ENCODE data around the gene ZFP57. TPM values are rescaled to one million over a fixed set of nuclear protein-coding genes. Genes with fewer than 3 reads are reported as not detected.

The ZFP57 gene
- total RNA-seq, 1 donor from 2014 or later = 0.50 TPM

GRCh38 chr6:29671026-29671425 lies 9.9 kb downstream of the ZFP57 start:
- Mint-ChIP-seq H3K4me1 (ENCODE audit: low read depth, unreplicated experiment) (peaks cover 10% of the 10 kb centered on the region), H3K27ac (ENCODE audit: unreplicated experiment) (no peak overlapping the region), H3K4me3 (ENCODE audit: unreplicated experiment) (no peak overlapping the region), H3K9me3 (ENCODE audit: unreplicated experiment) (peaks cover 4% of the 10 kb centered on the region), H3K36me3 (ENCODE audit: low read depth, unreplicated experiment) (no peaks in the 10 kb centered on the region), H3K27me3 (ENCODE audit: low read depth, unreplicated experiment) (peaks cover 5% of the 10 kb centered on the region)
- H3K27me3 ChIP-seq (ENCODE audit: insufficient read depth, low read length) = peaks cover 6% of the 10 kb centered on the region
- H3K4me3 ChIP-seq (ENCODE audit: insufficient read depth, low read depth, low read length) = no peak overlapping the region
- no peak for DNase-seq (ENCODE audit: low read depth)
- H3K9ac ChIP-seq (ENCODE audit: low read length) = no peak overlapping the region
- H2AFZ ChIP-seq (ENCODE audit: low read depth, low read length) = no peak overlapping the region
- no peak overlapping the region for H3K27ac ChIP-seq (ENCODE audit: low read depth, low read length)
- no peaks in the 10 kb centered on the region for H3K36me3 ChIP-seq (ENCODE audit: insufficient read depth, low read length)
- H3K79me2 ChIP-seq (ENCODE audit: insufficient read depth, low read length) = no peaks in the 10 kb centered on the region
- H3K4me1 ChIP-seq (ENCODE audit: insufficient read depth, low read length) = no peaks in the 10 kb centered on the region
- no peak for FAIRE-seq
- no peak for TF ChIP-seq EZH2 (IDR thresholded peaks at IDR 0.05; ENCODE audit: insufficient read depth, low read length)
- no peak for TF ChIP-seq CTCF (IDR thresholded peaks at IDR 0.05; ENCODE audit: insufficient read depth, low read depth, low read length)
- H3K4me2 ChIP-seq (ENCODE audit: low read length) = no peak overlapping the region
- no peaks in the 10 kb centered on the region for H4K20me1 ChIP-seq (ENCODE audit: insufficient read depth, low read length)
- H3K9me3 ChIP-seq (ENCODE audit: insufficient read depth, low read depth, low read length) = no peaks in the 10 kb centered on the region

GRCh38 chr6:29667158-29667557 lies 13.8 kb downstream of the ZFP57 start:
- peaks cover 4% of the 10 kb centered on the region for H3K9me3 Mint-ChIP-seq (ENCODE audit: unreplicated experiment)
- H3K4me1 Mint-ChIP-seq (ENCODE audit: low read depth, unreplicated experiment) = peaks cover 10% of the 10 kb centered on the region
- Histone ChIP-seq H2AFZ (ENCODE audit: low read depth, low read length) (no peak overlapping the region), H4K20me1 (ENCODE audit: insufficient read depth, low read length) (no peaks in the 10 kb centered on the region), H3K27ac (ENCODE audit: low read depth, low read length) (no peak overlapping the region), H3K9ac (ENCODE audit: low read length) (no peak overlapping the region), H3K4me1 (ENCODE audit: insufficient read depth, low read length) (no peaks in the 10 kb centered on the region), H3K4me2 (ENCODE audit: low read length) (no peak overlapping the region), H3K27me3 (ENCODE audit: insufficient read depth, low read length) (peaks cover 6% of the 10 kb centered on the region), H3K9me3 (ENCODE audit: insufficient read depth, low read depth, low read length) (no peaks in the 10 kb centered on the region), H3K4me3 (ENCODE audit: insufficient read depth, low read depth, low read length) (no peak overlapping the region), H3K36me3 (ENCODE audit: insufficient read depth, low read length) (no peaks in the 10 kb centered on the region), H3K79me2 (ENCODE audit: insufficient read depth, low read length) (no peaks in the 10 kb centered on the region)
- H3K27me3 Mint-ChIP-seq (ENCODE audit: low read depth, unreplicated experiment) = peaks cover 5% of the 10 kb centered on the region
- no peaks in the 10 kb centered on the region for H3K36me3 Mint-ChIP-seq (ENCODE audit: low read depth, unreplicated experiment)
- FAIRE-seq (no peak), DNase-seq (ENCODE audit: low read depth) (no peak)
- no peak overlapping the region for H3K4me3 Mint-ChIP-seq (ENCODE audit: unreplicated experiment)
- TF ChIP-seq CTCF (IDR thresholded peaks at IDR 0.05; ENCODE audit: insufficient read depth, low read depth, low read length) (no peak), EZH2 (IDR thresholded peaks at IDR 0.05; ENCODE audit: insufficient read depth, low read length) (no peak)
- no peak overlapping the region for H3K27ac Mint-ChIP-seq (ENCODE audit: unreplicated experiment)

DNA sequence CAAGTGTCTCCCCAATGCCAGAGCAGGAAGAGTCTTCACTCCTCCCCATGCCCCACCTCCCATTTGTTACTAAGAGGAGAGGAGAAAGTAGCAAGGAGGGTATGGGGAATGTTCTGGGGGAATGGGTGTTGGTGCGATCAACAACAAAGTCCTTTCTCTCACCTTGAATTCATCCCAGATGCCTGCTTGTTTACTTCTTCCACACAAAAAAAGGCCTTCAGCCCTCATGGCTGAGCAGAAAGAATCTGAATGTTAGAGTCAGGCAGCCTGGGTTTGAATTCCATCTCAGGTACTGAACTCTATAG lies 14.2 kb downstream of the ZFP57 start:
- TF ChIP-seq EZH2 (IDR thresholded peaks at IDR 0.05; ENCODE audit: insufficient read depth, low read length) = no peak
- no peak for TF ChIP-seq CTCF (IDR thresholded peaks at IDR 0.05; ENCODE audit: insufficient read depth, low read depth, low read length)
- Mint-ChIP-seq H3K9me3 (ENCODE audit: unreplicated experiment) (peaks cover 4% of the 10 kb centered on the region), H3K27ac (ENCODE audit: unreplicated experiment) (no peak overlapping the region), H3K4me3 (ENCODE audit: unreplicated experiment) (no peak overlapping the region), H3K36me3 (ENCODE audit: low read depth, unreplicated experiment) (no peaks in the 10 kb centered on the region), H3K27me3 (ENCODE audit: low read depth, unreplicated experiment) (peaks cover 5% of the 10 kb centered on the region), H3K4me1 (ENCODE audit: low read depth, unreplicated experiment) (peaks cover 10% of the 10 kb centered on the region)
- no peak overlapping the region for H3K4me2 ChIP-seq (ENCODE audit: low read length)
- H3K4me1 ChIP-seq (ENCODE audit: insufficient read depth, low read length) = no peaks in the 10 kb centered on the region
- no peak overlapping the region for H3K27ac ChIP-seq (ENCODE audit: low read depth, low read length)
- no peak for DNase-seq (ENCODE audit: low read depth)
- no peak overlapping the region for H3K4me3 ChIP-seq (ENCODE audit: insufficient read depth, low read depth, low read length)
- H3K36me3 ChIP-seq (ENCODE audit: insufficient read depth, low read length) = no peaks in the 10 kb centered on the region
- no peak for FAIRE-seq
- H4K20me1 ChIP-seq (ENCODE audit: insufficient read depth, low read length) = no peaks in the 10 kb centered on the region
- H3K79me2 ChIP-seq (ENCODE audit: insufficient read depth, low read length) = no peaks in the 10 kb centered on the region
- H3K9me3 ChIP-seq (ENCODE audit: insufficient read depth, low read depth, low read length) = no peaks in the 10 kb centered on the region
- peaks cover 6% of the 10 kb centered on the region for H3K27me3 ChIP-seq (ENCODE audit: insufficient read depth, low read length)
- no peak overlapping the region for H2AFZ ChIP-seq (ENCODE audit: low read depth, low read length)
- no peak overlapping the region for H3K9ac ChIP-seq (ENCODE audit: low read length)

Data from astrocyte (in vitro differentiated cells and primary cell).